GM12872 (cell line): ENCODE measurements around the gene SAMD8.

Source experiments
- CTCF ChIP-seq: IDR thresholded peaks from 3 replicates; pipeline ENCODE4 v1.5.1; 2011; ENCODE audit warnings: low read depth, mild to moderate bottlenecking, low read length, moderate library complexity; ENCODE audit not compliant: insufficient read depth

Gene SAMD8

GRCh38 chr10:75146780-75147179 is 35.3 kb downstream of the SAMD8 start:
- TF ChIP-seq CTCF = no peak

- TF ChIP-seq CTCF = no peak
Observed at GRCh38 chr10:75150656-75151055, 39.2 kb downstream of the SAMD8 start.

- no peak for TF ChIP-seq CTCF
Observed at GRCh38 chr10:75159519-75159918, 48.1 kb downstream of the SAMD8 start.

- no peak for TF ChIP-seq CTCF
Observed at GRCh38 chr10:75165684-75166622, 54.5 kb downstream of the SAMD8 start.

GRCh38 chr10:75166623-75166972 is 55.1 kb downstream of the SAMD8 start:
- TF ChIP-seq CTCF = no peak

GRCh38 chr10:75168275-75168674 is 56.8 kb downstream of the SAMD8 start:
- TF ChIP-seq CTCF = no peak

- TF ChIP-seq CTCF = no peak
Observed at GRCh38 chr10:75170215-75170614, 58.8 kb downstream of the SAMD8 start.
